Midbrain (tissue), 1 donor: ENCODE measurements around the gene EDN1.

Source experiments
- DNase-seq: peaks from one replicate; lab custom pipeline; 2025; lab: John Stamatoyannopoulos, UW

Gene EDN1

DNA sequence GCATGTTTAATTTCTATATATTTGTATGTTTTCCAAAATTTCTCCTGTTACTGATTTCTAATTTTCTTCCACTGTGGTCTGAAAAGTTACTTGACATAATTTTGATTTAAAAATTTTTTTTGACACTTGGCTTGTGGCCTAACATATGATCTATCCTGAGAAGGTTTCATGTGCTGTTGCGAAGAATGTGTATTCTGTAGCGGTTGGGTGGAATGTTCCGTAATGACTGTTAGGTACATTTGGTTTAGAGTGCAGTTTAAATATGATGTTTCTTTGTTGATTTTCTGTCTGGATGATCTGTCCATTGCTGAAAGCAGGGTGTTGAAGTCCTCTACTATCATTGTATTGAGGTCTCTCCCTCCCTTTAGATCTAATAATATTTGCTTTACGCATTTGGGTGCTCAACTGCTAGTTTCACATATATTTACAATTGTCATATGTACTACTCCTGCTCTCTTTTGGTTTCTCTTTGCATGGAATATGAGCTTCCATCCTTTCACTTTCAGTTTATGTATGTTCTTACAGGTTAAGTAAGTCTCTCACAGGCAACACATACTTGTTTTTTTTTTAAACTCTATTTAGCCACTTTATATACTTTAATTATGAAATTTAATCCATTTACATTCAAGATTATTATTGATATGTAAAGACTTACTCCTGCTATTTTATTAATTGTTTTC, 19.5 kb upstream of the EDN1 start:
- DNase-seq, result no peak

DNA sequence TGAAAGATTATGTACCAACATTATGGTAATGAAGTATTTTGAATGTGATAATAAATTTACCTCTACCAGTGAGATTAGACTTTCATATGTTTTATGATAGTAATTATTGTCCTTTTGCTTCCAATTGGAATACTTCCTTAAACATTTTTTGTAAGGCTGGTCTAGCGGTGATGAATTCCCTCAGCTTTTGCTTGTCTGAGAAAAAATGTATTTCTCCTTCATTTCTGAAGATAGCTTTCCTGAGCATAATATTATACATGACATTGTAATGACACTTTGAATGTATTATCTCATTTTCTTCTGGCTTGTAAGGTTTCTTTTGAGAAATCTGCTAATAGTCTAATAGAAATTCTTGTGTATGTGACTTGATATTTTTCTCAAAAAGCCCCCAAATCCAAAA, 18.6 kb upstream of the EDN1 start:
- DNase-seq, result no peak

DNA sequence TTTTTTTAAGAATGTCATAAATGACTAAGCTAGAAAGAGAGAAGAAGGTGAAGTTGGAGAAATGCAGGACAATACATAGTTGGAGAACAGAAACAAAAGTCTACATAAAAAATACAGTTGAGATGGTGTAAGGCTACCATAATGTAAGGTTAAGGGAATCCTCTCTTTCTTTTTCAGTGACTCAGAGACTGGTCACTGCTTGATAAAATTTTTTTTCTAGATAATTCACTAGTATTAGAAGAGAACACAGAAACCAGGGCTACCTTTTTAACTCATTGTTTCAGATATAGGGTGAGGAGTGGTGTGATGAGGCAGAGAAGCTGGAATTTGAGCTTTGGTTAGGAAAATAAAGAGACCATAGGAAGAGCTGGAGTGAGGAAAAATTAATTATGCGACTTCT, 18.2 kb upstream of the EDN1 start:
- DNase-seq, result no peak

DNA sequence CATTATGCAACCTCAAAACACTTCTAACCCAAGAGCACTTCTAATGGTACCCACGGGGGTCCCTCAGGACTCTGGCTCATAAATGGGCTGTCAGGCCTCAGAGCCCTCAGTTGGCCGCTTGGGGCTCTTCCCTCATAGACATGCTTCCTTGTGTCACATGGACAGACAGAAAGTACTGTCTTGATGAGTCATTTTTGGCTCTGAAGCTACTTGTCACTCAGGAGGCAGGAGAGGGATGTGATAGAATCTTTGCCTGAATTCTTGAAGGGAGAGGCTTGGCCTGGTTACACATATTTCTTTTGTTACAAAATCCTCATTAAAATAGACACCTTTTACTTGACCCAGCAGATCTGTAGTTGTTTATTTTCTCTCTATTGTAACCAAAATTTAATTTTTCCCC, 15.1 kb upstream of the EDN1 start:
- no peak for DNase-seq

DNA sequence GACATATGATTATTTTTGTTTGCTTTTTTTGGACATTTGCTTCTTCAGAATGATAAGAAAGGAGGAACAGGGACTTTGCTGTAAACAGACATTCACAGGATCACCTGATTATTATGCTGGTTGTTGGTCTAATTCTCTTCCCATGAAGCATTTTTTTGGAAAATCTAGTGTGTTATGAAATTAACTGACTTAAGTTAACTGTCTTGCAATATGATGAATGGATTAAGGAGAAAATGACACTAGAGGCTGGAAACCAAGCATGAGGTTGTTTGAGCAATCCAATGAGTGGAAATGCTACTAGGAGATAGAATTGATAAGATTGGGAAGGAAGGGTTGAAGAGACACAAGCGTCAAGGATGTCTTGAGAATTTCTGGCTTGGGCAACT, 13.2 kb upstream of the EDN1 start:
- DNase-seq, result no peak

DNA sequence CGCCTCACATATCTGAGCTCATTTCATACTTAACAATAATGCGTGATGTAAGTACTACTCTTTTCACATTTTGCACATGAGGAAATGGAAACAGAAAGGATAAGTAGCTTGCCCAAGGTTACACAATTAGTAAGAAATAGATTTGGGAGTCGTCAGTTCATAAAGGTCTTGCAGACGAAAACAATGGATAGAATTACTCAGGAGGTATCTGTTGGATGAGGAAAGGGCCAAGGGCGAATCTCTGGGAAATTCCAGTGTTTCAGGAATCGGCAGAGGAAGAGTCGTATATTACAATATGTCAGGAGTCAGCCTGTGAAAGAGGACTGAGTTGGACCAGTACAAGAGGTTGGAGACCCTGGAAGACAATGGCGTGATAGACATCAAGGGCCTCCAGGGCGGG, 12.8 kb upstream of the EDN1 start:
- DNase-seq, result no peak

DNA sequence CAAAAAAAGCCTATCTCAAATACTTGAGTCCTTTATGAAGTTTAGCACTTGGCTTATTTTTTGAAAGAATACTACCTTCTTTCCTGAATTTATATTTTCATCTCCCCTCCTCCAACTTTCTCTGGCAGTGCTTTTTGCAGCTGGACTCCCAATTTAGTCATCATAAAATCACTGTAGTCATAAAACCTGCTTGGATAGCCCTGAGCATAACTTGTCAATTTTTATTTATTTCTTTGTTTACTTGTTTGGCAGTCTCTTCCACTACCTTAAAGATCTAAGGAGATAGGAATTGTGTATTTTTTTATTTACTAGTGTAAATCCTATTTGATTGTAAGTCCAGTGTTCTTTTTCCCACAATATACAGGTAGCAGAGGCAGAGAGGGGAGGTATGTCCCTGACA, 11.2 kb upstream of the EDN1 start:
- no peak for DNase-seq

DNA sequence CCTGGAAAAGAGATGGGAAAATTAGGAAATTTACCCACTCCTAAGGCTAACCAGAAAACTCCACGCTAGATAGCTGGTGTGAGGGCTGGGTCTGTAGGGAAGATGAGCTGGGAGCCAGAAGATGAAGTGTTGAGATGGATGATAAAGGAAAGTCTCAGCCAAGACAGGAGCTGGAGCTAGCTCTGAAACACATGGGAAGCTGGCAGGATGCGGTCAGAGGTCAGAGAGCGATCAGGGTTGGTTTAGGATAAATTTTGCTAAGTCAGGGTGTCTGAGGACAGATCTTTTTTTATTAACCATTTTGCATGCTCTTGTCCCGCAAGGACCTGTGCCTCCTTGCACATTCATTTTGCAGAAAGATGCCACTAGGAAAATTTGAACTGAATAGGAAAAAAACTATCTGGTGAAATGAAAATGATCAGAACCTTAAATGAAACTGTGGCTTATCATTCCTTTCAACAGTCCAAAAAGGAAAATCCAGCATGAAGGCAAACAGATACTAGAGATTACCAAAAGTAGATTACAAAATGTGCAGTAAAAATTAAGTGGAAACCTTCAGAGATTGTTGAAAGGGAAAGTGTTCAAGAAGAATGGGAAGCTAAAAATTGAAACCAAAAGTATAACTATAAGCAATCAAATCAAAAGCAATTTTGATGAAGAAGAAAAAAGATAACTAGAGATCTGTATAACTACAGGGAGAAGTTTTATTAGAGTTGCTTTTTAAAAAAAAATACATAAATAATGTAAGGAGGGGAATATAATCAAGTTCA, 10.7 kb upstream of the EDN1 start:
- no peak for DNase-seq

DNA sequence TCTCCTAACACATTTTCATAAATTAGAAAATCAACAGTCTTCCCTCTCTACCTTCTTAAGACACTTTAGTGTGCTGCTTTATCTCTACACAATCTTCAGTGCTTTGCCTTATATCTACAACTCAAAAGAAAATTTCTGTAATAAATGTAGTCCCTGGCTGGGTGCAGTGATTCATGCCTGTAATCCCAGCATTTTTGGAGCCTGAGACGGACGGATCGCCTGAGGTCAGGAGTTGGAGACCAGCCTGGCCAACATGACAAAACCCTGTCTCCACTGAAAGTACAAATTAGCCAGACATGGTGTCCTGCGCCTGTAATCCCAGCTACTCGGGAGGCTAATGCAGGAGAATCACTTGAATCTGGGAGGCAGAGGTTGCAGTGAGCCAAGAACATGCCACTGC, 9.7 kb upstream of the EDN1 start:
- DNase-seq, result no peak

DNA sequence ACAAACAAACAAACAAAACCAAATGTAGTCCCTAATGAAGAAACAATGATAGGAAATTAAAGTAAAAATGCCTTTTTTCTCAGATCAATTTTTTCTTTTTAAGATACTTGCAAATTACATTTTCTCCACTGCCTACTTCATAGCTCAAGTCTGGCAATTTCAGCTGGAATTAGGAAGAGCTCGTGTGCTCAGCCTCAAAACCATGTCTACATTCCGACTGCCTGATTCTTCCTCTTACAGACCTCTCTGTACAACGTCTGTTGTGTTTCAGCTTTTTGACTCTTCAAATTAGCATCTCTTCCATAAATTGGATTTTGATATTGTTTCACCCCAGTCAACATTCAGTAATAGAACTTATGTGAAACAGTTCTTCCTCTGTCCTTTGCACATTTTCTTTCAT, 9.3 kb upstream of the EDN1 start:
- DNase-seq, result no peak

DNA sequence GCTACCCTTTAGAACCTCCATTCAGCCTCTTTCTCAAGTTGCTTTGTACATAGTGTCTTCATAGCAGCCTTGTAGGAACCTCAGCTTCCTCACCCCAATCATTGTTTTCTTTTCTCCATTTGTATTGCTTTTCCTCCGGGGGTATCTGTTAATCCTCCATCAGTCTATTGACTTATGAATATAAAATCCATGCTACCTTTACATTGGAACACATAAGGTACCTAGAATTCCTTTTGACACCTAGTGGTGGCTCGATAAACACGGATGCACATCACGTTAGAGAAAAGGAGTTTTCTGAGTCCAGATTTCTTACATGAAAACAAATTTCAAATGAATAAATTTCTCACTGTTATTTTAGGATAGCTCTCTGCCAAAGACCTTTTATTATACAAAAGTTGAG, 6.3 kb upstream of the EDN1 start:
- no peak for DNase-seq

DNA sequence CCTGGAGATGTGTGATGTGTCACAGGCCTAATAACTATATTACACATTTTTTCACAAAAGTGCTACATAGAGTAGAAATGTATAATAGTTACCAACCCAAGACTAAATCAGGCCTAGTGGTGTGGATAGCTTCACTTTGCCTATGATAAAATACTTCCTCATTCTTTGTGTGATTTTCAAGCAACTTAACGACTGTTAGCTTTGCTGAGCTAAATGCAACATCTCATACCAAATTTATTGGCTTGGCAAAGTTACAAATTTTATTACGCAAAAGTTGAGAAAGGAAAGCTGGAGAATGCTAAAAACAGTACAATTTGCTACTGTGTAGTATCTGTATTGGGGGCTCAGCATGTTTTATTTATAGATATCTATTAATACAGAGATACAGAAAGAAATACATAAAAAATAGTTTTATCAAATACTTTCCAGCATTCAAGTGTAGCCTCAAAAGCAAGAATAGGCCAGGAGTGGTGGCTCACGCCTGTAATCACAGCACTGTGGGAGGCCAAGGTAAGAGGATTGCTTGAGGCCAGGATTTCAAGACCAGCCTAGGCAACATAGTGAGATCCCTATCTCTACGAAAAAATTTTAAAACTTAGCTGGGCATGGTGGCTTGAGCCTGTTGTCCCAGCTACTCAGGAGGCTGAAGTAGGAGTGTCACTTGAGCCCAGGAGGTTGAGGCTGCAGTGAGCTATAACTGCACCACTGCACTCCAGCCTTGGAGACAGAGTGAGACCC, 3.6 kb upstream of the EDN1 start:
- DNase-seq, result no peak

DNA sequence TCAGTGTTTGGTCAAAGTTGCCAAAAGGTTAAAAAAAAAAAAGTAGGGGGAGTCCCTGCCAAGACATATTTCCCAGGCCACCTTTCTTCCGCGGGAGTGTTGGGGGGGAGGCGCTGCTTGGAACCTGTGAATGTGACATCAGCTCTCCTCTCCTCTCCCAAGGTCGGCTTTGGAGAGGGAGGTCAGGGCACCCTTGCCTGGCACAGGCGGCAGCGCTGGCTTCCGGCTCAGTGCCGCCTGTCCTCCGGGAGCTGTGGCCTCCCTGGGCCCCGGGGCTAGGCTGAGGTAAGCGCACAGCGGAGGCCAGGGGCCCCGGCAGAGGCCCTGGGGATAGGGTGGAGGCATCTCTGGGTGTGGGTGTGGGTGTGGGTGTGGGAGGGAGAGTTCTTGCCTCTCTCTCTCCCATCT, 1.9 kb upstream of the EDN1 start:
- DNase-seq, result no peak

DNA sequence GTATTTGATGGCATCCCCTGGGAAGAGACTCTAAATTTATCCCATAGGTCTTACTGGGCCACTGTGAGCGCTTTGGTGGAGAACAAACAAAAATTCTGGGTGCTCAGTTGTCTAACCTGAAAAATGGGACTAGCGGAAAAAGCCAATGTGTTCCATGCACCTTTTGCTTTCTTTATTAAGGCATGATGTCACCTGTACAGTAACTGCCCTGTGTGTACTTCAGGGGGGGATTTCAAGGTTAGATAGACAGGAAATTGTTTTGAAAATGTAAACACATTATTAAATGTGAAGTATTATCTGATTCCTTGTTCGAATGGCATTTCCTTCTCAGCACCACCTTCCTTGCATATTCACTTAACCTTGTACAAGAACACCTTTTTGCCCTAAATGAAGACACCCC, 1.2 kb upstream of the EDN1 start:
- no peak for DNase-seq

DNA sequence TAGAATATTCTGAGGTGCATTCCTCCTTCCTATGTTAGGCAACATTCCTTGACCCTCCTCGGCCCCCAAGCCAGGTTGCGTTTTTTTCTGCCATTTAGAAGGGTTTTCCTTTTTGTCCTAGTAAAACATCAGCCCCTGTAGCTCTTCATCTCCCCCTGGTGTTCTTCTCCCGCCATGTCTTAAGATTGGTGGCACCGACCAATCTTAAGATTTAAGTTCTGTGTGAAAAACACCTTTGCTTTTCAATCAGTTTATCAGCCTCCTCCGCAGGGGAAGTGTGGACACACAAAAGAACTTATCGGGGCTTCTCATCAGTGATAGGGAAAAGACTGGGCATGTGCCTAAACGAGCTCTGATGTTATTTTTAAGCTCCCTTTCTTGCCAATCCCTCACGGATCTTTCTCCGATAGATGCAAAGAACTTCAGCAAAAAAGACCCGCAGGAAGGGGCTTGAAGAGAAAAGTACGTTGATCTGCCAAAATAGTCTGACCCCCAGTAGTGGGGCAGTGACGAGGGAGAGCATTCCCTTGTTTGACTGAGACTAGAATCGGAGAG, 719 bp upstream of the EDN1 start:
- peak; percentile 9 for DNase-seq

DNA sequence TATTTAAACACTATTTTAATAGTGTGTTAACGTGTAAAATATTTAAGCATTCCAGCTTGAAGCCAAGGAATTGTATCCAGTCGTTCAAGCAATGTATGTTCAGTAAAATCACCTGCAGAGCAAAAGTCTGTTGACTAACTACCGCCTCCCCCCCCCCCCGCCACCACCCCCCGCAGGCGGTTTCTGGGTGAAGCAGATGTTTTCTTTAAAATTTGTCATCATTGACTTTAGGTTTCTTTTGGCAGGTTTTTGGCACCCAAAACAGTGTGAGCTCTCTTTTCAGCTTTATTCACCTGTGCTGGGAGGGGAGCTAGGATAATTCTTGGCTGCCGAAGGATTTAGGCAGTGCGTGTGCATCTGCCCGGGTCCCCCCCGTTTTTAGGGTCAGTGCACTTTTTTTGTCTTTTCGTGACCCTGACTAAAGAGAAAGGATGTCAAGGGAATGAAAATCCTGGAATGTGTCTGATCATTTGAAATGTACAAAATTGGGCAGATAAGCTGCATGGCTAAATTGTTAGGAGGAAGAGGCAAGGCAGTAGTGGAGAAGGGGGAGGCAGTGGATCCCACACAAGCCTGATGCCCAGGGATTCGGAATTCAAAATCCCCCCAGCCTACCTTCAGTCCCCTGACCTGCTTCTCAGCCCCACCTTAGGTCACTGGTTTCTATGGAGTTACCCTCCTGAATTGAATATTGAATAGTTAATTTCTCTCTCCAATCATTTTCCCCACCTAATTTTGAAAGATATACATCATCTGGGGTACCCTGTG, 1.1 kb downstream of the EDN1 start:
- no peak for DNase-seq

DNA sequence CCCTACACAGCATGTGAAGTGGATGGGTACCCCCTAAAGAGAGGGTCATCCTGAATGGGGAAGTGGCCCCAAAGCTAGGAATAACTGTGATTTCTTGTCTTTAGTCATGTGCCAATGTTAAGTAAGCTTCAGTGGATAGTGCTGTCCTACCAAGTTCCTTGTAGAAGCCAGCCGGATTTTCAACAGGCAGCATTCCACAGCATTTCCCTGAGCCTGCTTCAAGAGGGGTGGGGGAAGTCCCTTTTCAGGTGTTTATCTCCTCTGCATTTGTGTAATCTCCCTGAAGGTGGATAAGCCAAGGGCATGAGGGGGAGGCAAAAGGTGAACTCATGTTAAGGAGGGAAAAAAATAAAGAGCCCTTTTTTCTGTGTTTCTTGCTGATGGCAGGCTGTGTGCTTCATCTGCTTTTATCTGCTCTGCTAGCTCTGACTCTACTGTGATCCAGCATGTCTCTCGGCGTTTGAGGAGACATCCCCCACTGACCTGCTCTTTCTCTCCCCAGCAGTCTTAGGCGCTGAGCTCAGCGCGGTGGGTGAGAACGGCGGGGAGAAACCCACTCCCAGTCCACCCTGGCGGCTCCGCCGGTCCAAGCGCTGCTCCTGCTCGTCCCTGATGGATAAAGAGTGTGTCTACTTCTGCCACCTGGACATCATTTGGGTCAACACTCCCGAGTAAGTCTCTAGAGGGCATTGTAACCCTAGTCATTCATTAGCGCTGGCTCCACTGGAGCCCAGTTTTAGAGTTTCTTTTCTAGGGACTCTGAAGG, 1.9 kb downstream of the EDN1 start:
- no peak for DNase-seq

DNA sequence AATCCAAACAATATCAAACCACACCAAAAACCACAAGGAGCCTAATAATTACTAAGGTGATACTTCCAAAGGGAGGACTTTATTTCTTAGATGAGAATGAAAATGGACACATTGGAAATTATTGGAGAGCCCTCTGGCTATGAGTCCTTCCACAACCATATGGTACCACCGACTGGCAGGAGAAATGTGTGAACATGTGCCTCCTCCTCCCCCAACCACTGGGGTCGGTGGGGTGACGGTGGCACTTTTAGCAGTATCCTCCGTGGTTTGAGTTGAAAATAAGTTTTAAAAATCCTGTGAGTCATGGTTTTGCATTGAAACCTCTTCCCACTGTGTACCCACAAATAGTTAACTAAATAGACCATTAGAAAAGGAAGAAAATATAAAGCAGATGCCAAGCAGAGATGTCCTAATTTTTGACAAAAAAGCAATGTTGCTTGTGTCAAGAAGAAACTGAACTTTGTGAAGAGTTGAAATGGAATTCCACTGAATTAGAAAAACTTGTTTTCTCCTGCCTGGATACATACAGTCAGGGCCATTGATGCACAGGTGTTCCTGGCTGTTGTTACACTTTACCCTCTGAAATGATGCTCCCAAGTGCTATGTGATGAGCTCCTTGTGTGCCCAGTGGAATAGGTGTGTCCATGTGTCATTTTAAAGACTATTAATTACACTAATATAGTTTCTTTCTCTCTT, 3.2 kb downstream of the EDN1 start:
- DNase-seq, result no peak

DNA sequence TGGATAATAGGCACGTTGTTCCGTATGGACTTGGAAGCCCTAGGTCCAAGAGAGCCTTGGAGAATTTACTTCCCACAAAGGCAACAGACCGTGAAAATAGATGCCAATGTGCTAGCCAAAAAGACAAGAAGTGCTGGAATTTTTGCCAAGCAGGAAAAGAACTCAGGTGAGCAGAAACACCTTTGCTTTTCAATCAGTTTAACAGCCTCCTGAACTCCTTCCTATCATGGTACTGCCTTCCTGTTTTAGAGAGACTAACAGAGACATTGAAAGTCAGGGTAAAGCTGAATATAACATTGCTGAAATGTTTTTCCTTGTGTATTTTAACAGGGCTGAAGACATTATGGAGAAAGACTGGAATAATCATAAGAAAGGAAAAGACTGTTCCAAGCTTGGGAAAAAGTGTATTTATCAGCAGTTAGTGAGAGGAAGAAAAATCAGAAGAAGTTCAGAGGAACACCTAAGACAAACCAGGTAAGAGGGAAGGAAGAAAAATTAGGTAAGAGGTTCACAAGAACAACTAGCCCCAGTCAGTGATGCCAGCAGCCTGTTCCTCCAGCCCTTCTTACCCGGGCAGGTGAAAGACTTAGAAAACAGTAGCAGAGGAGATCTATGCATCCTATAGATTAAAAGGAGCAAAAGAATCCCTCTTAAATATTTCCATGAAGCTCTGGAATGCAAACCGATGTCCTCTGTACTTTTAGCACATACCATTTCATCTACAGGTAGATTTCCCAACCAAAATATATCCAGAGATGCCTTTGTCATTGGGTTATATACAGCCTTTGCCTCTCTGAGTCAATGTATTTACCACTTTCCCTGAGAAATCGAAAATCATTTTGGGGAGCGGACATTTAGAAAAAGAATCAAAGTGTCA, 4.0 kb downstream of the EDN1 start:
- DNase-seq, result no peak
